ENCODE measurements around the gene TSHZ1.
"Not testable (repeated sequence)": the region's sequence is repeated elsewhere in the genome, so short reads cannot be mapped to it uniquely, and the experiment has no call there.

TSHZ1 gene

DNA sequence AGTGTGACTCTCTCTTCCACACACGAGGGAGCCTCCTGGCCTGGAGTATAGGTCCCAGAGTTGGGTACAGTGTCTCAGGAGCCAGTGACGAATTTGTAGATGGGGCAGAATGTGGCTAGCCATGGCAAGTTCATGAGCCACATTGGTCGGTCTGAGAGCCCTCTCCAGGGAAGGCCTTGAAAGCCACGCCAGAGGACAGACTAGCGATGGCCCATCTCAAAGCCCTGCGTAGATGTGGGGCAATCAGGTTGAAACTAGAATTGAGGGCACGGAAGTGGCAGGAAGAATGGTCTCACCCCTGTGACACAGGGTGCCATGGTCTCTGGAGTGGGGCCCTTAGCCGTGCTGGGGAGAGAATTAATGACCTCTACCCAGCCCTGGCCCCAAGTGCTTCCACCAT lies 106.2 kb downstream of the TSHZ1 start:
- no peak for DNase-seq

- no peak for DNase-seq
Measured at GRCh38 chr18:75317300-75317699, 106.7 kb downstream of the TSHZ1 start.

GRCh38 chr18:75317703-75318102 lies 107.1 kb downstream of the TSHZ1 start:
- no peak for DNase-seq

DNA sequence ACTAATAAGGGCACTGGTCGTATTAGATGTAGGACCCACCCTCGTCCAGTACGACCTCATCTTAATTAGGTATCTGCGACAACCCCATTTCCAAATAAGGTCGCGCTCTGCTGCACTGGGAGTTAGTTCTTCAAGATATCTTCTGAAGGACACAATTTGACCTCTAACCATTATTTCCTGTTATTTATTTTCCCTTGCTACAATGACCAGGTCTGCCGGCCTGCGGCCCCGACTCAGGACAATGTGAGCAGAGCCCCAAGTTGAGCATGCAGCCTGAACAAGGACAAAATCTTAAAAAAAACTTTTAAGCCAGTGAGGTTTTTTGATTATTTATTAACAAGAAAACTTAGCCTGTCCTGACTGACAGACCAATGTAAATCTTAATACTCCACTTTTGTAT lies 109.3 kb downstream of the TSHZ1 start:
- no peak for DNase-seq

- DNase-seq, result no peak
Measured at GRCh38 chr18:75320506-75320905, 109.9 kb downstream of the TSHZ1 start.

- DNase-seq, result no peak
Measured at GRCh38 chr18:75321431-75321830, 110.8 kb downstream of the TSHZ1 start.

GRCh38 chr18:75322206-75322605 lies 111.6 kb downstream of the TSHZ1 start:
- DNase-seq, result no peak

DNA sequence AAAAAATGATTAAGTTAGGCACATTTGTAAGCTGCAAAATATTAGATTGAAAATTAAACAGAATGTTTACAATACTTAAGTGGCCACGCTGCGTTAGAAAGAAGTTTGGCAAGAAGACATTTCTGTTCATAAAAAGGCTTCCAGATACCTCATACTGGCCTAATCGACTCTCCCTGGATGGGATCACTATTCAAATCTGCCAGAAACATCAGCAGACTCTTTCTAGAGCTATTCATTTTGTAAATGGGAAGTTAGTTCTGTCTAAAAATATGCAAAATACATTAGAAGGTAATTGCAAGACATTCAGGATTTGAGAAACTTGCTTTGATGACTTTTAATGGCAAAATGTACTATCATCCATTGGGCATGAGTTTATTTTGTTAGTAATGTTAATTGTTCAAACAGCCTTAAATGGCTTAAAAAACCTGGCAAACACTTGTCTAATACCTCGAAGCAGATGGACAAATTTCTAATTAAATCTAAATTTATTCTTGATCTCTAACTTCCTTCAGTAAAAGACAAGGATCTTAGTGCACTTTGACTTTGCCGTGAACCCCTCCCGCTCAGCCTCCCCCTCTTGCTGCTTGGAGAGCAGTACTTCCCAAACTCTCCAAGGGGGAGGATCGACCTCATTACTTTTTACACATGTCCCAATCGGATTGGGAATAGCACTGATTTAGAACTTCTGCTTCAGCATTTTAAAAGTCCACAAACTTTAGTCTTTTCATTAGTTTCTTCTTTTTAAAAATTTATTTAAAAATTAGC lies 113.4 kb downstream of the TSHZ1 start:
- DNase-seq, result no peak

- no peak for DNase-seq
Measured at GRCh38 chr18:75324686-75325257, 114.2 kb downstream of the TSHZ1 start.

DNA sequence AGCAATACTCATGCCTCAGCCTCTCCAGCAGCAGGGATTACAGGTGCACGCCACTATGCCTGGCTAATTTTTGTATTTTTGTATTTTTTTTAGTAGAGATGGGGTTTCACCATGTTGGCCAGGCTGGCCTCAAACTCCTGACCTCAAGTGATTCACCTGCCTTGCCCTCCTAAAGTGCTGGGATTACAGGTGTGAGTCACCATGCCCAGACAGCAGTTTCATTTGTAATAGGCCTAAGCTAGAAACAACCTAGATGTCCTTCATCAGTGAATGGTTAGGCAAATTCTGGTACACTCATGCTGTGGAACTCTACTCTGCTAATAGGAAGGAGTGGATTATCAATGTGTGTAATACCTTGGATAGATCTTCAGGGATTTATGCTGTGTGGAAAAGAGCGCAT lies 119.2 kb downstream of the TSHZ1 start:
- not testable (repeated sequence) for DNase-seq

- no peak for DNase-seq
Measured at GRCh38 chr18:75330308-75330707, 119.7 kb downstream of the TSHZ1 start.

DNA sequence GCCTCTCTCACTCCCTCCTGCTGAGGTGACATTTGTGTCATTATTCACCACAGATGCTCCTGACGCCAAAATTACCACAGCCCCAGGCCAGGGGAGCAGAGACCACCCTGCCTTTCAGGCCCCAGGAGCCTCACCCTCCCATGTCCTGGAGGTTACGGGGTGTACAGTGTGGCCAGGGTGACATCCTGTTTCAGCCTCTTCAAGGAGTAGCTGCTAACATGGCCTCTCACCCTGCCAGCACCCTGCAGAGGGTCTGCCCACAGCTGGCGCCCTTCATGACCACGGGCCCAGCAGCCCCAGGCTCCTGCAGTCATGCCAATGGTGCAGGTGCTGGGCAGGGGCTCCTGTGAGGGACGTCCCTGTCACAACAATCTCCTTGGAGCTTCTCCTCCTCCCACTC lies 124.3 kb downstream of the TSHZ1 start:
- no peak for DNase-seq

DNA sequence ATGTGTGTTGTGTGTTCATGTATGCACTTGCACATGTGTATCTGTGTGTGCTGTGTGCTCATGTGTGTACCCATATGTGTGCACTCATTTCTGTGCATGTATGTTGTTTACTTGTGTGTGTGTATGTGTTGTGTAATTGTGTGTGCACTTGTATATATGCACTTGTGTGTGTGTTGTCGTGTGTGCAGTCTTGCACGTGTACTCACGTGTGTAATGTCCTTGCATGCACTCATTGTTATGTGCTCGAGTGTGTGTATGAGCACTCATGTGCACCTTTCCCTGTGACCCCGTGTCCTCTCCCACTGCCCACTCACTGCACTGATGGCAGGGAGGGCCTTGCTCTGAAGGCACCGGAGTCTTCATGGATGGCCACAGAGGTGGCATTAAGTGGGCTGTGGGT lies 124.9 kb downstream of the TSHZ1 start:
- DNase-seq, result no peak

DNA sequence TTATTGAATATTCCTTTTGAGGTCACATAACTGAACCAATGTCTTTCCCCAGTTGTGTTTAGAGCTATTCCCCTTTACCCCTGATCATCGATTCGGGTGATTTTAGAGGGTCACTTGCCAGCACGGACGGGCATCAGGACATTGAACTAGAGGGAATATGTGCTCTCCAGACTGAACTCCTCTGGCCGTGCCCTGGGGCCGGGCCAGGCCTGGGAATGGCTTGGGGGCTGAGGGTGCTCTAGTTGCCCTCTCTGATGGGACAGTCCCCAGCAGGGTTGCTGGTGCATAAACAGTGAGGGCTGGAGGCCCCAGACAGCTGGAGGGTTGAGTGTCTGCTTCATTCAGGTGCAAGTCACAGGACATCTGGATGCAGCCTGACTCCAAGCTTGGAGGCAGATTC lies 126.2 kb downstream of the TSHZ1 start:
- DNase-seq, result no peak

DNA sequence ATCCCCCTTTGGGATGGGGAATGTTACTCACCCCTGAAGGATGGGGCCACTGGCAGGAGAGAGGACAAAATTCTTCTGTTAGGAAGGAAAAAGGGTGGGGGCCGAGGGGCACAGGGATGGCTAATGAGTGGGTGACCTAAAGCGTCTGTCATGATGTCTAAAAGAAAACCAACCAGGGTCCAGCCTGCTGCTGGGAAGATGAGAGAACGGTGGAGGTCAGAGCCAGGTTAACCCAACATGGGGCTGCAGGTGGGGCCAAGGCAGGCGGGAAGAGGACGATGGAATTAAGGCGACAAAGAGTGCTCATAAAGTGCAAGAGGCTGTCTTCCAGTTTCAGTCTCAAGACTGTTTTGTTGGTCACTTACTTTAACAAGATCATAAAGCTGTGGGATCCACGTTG lies 126.8 kb downstream of the TSHZ1 start:
- DNase-seq, result no peak

DNA sequence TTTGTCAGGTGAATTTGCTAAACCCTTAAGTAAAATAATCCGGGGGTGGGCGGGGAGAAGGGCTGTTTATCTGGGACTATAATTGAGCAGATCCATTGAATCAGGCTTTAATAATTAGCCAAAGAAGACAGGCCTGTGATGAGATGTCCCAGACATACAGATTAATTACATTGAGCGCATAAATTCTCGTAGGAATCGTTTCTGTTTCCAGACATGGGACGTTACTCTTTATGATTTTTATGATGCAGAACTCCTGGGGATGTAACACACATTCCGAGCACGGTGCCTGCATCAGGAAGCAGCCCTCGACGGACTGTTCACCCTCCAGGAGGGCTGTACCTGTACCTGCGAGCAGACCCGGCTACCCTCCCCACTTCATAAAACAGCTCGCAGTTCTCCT lies 128.0 kb downstream of the TSHZ1 start:
- no peak for DNase-seq
